ENCODE measurements around the gene SGCD. TPM values are rescaled to one million over a fixed set of nuclear protein-coding genes. Genes with fewer than 3 reads are reported as not detected.

SGCD gene
- total RNA-seq, 1 donor from 2014 or later: 7.5 TPM

DNA sequence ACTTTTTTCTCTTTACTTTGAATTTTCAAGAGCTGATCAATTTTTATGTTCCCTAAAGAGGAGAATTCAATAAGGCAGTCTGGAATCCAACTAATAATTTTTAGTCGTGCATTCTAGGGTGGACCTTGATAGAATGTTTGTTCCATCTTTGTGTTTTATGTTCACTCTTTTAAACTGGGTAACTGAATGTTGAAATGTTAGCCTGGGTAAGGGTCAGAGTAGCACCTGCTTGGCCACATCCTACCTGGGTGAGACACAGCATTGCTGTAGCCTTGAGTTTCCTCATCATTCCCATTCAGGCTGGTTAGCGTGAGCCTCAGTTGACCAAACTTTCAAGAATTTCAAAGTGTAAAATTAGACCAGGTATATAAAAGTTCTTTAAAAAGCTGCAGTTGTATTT is 85.0 kb downstream of the SGCD start:
- ATAC-seq (no peak), DNase-seq (no peak)
- Histone ChIP-seq H3K4me3 (no peak overlapping the region), H3K4me1 (no peaks in the 10 kb centered on the region), H3K36me3 (no peaks in the 10 kb centered on the region), H3K27me3 (no peaks in the 10 kb centered on the region), H3K27ac (no peak overlapping the region), H3K9me3 (no peaks in the 10 kb centered on the region)
- intact Hi-C loops (cut with DNase I): no loop called here
- TF ChIP-seq, protein P1, sequence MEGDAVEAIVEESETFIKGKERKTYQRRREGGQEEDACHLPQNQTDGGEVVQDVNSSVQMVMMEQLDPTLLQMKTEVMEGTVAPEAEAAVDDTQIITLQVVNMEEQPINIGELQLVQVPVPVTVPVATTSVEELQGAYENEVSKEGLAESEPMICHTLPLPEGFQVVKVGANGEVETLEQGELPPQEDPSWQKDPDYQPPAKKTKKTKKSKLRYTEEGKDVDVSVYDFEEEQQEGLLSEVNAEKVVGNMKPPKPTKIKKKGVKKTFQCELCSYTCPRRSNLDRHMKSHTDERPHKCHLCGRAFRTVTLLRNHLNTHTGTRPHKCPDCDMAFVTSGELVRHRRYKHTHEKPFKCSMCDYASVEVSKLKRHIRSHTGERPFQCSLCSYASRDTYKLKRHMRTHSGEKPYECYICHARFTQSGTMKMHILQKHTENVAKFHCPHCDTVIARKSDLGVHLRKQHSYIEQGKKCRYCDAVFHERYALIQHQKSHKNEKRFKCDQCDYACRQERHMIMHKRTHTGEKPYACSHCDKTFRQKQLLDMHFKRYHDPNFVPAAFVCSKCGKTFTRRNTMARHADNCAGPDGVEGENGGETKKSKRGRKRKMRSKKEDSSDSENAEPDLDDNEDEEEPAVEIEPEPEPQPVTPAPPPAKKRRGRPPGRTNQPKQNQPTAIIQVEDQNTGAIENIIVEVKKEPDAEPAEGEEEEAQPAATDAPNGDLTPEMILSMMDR (IDR thresholded peaks at IDR 0.05): no peak

DNA sequence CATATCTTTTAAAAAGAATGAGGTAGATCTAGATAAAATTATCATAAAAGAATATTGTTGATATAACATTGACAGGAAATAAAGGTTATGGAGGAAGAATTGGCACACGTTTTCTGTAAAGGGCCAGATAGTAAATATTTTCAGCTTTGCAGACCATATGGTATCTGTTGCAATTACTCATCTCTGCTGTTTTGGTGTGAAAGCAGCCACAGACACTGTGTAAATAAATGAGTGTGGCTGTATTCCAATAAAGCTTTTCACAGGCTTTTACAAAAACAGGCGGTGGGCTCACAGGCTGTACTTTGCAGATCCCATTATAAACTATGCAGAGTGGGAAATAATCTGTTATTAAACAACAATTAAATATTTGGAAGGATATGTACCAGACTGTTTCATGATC is 87.4 kb downstream of the SGCD start:
- Histone ChIP-seq H3K9me3 (no peaks in the 10 kb centered on the region), H3K36me3 (no peaks in the 10 kb centered on the region), H3K4me3 (no peak overlapping the region), H3K27ac (no peak overlapping the region), H3K27me3 (no peaks in the 10 kb centered on the region), H3K4me1 (no peaks in the 10 kb centered on the region)
- TF ChIP-seq, protein P1 (IDR thresholded peaks at IDR 0.05): no peak
- no peak for ATAC-seq
- DNase-seq: no peak
- intact Hi-C loops (cut with DNase I): no loop called here

DNA sequence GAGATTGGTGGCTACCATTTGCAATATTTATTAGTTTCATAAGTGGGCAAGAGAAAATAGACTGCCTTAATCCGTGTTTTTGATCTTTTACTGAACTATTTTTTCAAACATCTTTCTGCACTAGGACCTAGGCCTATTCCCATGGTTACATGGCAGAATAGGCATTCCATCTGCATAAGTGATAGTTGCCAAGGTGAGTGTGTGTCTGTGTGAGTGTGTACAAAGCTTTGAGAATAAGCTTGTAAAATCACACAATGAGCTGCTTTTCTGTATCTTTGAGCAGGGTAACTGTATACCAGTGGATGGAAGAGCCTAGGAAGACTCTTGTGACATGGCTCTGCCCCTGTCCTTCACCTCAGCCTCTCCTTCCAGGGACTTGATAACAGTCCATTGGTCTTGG is 92.7 kb downstream of the SGCD start:
- Histone ChIP-seq H3K4me3 (no peak overlapping the region), H3K9me3 (no peaks in the 10 kb centered on the region), H3K27me3 (no peaks in the 10 kb centered on the region), H3K4me1 (no peaks in the 10 kb centered on the region), H3K36me3 (no peaks in the 10 kb centered on the region), H3K27ac (no peak overlapping the region)
- DNase-seq (no peak), ATAC-seq (no peak)
- intact Hi-C loops (cut with DNase I): no loop called here
- TF ChIP-seq, protein P1 (IDR thresholded peaks at IDR 0.05): no peak

DNA sequence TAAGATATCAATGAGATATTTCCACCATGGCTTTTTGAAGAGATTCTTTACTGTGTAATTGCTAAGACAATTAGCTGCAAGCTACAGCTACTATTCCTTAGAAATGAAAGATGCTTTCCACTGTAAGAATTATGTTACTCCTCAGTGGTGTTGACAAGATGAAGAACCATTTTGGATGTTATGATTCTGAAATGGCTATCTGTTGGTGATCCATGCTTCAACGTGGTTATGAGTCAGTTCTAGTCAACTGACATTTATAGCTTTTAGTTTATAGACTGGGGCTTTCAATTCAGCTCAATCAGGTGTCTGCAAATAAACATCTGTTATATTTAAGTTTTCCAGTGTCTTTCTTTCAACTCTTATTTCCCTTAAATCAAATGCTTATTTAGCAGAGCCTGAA is 93.7 kb downstream of the SGCD start:
- H3K36me3 ChIP-seq: no peaks in the 10 kb centered on the region
- DNase-seq: no peak
- no peaks in the 10 kb centered on the region for H3K4me1 ChIP-seq
- H3K9me3 ChIP-seq: no peaks in the 10 kb centered on the region
- H3K27me3 ChIP-seq: no peaks in the 10 kb centered on the region
- H3K4me3 ChIP-seq: no peak overlapping the region
- intact Hi-C loops (cut with DNase I): no loop called here
- ATAC-seq: no peak
- no peak overlapping the region for H3K27ac ChIP-seq
- TF ChIP-seq, protein P1 (IDR thresholded peaks at IDR 0.05): no peak

DNA sequence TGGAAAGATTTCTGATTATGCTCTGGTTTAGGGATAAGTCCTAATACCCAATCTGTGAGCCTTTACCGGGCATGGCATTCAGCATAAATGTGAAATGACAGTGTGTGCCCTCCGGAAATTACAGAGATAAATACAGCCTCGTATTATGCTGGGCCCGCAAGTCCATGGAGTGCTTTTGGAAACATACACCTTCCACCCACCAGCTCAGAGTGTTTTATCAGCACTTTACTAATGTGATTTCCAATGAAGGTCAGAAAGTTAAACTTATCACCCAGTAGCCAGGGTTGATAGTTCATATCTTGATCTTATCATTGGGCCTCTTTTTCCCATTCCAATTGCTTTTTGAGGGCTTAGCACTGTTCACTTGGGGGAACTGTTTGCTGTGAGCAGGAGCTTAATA is 94.8 kb downstream of the SGCD start:
- intact Hi-C loops (cut with DNase I): no loop called here
- DNase-seq (no peak), ATAC-seq (no peak)
- TF ChIP-seq, protein P1 (IDR thresholded peaks at IDR 0.05): no peak
- Histone ChIP-seq H3K27me3 (no peaks in the 10 kb centered on the region), H3K9me3 (no peaks in the 10 kb centered on the region), H3K27ac (no peak overlapping the region), H3K4me3 (no peak overlapping the region), H3K36me3 (no peaks in the 10 kb centered on the region), H3K4me1 (no peaks in the 10 kb centered on the region)

DNA sequence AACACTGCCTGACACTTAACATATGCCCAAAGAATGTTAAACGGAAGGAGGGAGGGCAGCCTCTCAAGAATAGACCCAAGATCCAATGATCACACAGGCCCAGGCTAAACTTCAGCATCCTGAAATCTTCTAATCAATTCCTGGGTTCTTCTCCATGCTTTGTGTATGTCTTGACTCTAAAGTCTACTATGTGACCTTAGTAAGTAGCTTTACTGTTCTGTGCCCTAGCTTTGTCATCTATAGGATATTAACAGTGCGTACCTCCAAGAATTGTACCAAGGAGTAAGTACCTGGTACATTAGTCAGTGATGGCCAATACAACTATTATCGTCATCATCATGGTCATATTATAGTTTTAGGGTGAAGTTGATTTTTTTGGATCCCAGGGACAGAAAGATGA is 96.6 kb downstream of the SGCD start:
- Histone ChIP-seq H3K27me3 (no peaks in the 10 kb centered on the region), H3K27ac (no peak overlapping the region), H3K4me1 (no peaks in the 10 kb centered on the region), H3K9me3 (no peaks in the 10 kb centered on the region), H3K4me3 (no peak overlapping the region), H3K36me3 (no peaks in the 10 kb centered on the region)
- ATAC-seq: no peak
- TF ChIP-seq, protein P1 (IDR thresholded peaks at IDR 0.05): no peak
- no peak for DNase-seq
- intact Hi-C loops (cut with DNase I): no loop called here

Data from upper lobe of right lung (tissue), 1 donor.